Right ventricle myocardium superior (tissue), 1 donor: Measurements from ENCODE around the gene PNPLA7. TPM values are rescaled to one million over a fixed set of nuclear protein-coding genes. Genes with fewer than 3 reads are reported as not detected.
"Not testable (repeated sequence)": the region's sequence is repeated elsewhere in the genome, so short reads cannot be mapped to it uniquely, and the experiment has no call there.

Experiments
- ATAC-seq: fragments of 200-7000 bp; cut with Tn5 transposase; one replicate; pipeline ENCODE4 v1.9.1; 2020; ENCODE audit warnings: mild to moderate bottlenecking; ENCODE audit not compliant: poor library complexity
- DNase-seq: peaks from one replicate; pipeline ENCODE4 v3.0.0-alpha.2; 2020
- intact Hi-C: fragments of 100-400 bp; cut with DNase I; formaldehyde crosslinking; loops from one replicate; pipeline ENCODE4 v1.11.2; 2022
- total RNA-seq: library from RNA; stranded (reverse); fragmentation: NEBNext Ultra II Directional; extraction: Animal tissue kit (Norgen Biotek cat#: 25700); gene quantifications from one replicate; pipeline ENCODE4 v1.2.1, GENCODE V29; 2021
- donor health status: DM: no; HTN: yes; CAD: no; lungs with severe emphysema.

Gene PNPLA7
- total RNA-seq, 1 donor from 2014 or later, result 12.2 TPM

DNA sequence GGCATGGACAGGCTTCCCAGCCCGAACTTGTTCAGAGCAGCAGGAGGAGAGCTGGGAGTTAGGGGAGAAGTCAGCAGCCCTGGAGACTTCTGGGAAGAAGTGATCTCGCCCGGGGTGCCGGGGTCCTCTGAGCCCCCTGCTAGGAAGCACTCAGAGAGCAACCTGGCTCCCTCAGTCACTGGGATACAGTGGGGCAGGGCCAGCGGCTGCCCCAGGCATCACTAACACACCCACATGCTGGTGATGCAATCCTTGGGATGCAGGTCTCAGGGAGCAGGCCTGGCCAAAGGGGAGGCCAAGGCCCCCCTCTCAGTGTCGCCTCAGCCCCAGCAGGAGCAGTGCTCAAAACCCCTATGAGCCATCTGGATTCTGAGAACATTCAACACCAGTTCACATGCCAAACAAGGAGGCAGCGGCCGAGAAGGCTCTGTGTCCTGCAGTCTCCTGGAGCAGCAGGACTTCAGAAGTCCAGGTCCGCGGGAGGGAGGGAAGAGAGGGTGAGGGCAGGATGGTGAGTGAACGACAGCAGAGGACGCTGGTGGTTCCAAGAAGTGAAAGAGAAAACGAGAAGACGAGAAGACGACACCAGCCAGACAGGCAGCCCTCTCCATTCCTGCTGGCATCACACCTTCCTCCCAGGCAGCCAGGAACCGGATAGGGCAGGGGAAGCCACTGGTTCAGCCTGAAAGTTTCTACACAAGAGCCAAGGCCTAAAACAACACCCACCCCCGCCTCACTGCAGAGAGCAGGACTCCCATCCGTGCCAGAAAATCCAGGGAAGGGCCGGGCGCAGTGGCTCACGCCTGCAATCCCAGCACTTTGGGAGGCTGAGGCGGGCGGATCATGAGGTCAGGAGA, 2.3 kb downstream of the PNPLA7 start:
- DNase-seq, result no peak
- ATAC-seq, result no peak

GRCh38 chr9:137545123-137545522, 5.1 kb downstream of the PNPLA7 start:
- DNase-seq (no peak), ATAC-seq (no peak)
- intact Hi-C loops, result no loop called here

More for the DNA sequence above, 2.3 kb downstream of the PNPLA7 start:
- intact Hi-C loops, result no loop called here

GRCh38 chr9:137544176-137544760, 5.9 kb downstream of the PNPLA7 start:
- intact Hi-C loops, result no loop called here
- ATAC-seq (peak; percentile 15), DNase-seq (no peak)

DNA sequence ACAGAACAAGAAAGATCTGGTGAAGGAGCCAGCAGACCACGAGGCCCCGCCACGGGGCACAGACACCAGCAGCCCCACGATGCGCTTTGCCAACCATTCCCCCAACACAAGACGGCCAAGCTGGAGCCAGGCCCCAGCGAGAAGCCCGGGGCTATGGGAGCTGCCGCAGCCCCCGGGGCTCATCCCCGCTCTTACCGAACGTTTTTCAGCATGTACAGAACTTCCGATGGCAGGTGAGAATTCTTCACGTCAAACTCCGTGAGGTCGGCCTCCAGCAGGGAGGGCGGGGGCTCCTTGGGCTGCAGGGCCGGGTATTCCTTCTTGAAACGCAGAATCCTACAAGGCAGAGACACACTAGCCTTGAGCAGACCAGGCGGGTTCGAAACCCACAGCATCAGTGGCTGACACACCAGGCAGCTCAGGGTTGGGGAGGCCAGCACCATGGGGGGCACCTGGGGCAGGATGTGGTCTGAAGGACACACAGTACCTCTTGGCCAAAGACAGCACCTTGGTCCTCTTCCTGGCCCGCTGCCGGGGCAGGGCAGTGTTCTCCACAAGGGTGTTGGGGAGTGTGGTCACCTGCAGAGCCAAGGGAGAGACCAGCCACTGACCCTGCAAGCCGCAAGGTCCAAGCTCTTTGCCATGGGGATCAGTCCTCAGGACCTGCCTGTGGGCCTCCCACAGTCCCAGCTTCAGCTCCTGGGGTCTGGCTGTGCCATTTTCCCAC, 6.8 kb downstream of the PNPLA7 start:
- DNase-seq (no peak), ATAC-seq (no peak)
- intact Hi-C loops, result no loop called here

DNA sequence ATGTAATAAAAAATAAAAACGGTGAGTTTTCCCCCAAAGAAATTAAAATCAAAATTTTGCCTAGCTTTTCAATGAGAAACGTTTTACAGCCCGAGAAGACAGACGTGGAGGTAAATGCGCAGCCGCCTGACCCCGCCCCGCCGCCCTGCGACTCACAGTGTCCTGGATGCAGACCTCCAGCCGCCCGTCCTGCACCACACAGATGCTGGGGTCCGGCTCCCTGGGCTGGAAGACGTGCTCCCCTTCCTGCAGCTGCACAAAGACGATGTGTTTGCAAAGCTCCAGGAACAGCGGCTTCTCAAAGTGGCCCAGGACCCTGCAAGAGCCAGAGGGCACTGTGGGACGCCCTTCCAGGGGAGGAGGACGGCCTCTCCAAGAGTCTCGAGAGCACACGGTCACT, 7.7 kb downstream of the PNPLA7 start:
- intact Hi-C loops, result no loop called here

DNA sequence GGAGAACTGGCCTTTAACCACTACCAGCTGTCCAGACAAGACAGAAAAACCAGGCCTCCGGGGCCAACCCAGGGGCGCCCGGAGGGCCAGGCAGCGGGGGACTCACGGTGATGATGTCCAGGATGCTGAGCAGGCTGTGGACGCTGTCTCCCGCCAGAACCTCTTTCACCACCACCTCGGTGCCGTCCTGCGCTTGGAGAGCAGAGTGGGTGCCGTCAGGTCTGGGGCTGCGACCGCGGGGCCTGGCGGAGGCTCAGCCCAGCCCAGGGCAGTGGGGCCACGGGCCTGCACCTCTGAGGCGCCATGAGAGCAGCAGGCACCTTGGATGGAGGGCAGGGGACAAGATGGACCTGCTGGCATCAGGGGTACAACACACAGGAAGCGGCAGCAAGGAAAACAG, 9.7 kb downstream of the PNPLA7 start:
- DNase-seq (no peak), ATAC-seq (no peak)
- intact Hi-C loops, result no loop called here

More for the DNA sequence above, 7.7 kb downstream of the PNPLA7 start:
- DNase-seq, result no peak
- ATAC-seq, result no peak

DNA sequence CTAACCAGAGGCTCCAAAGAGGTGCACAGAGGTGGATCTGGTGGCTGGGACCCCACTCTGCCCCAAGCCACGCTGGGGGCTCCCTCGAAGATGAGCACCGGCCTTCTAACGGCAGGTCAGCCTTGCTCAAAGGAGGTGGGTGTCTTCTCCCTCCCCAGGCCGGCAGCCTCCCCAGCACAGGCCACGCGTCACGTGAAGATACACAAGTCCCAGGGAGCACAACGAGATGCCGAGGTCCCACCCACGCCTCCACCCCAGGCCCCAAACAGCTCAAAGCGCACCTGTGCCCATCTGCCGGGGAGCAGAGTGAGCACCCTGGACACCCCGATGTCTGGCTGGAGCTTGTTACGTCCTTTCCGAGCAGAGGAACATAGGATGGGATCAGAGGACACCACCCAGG, 12.1 kb downstream of the PNPLA7 start:
- ATAC-seq, result no peak
- intact Hi-C loops, result no loop called here
- DNase-seq, result no peak

- intact Hi-C loops, ATAC-seq, DNase-seq: not testable (repeated sequence)
Observed at GRCh38 chr9:137536594-137537131, 13.5 kb downstream of the PNPLA7 start.

DNA sequence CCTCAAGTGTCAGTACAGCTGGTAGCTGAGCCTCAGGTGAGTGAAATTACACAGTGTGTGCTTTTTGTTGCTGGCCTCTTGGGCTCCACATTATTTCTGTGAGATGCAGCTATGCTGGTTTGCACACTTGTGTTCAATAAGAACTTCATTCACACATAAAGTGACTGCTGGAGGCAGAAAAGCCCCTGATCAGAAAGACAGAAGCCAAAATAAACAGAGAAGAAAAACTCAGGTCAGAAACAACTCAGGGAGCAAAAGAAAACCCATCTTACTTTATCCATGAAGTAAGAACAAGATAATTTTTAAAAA, 15.1 kb downstream of the PNPLA7 start:
- DNase-seq (no peak), ATAC-seq (no peak)
- intact Hi-C loops, result no loop called here

- intact Hi-C loops, result no loop called here
- ATAC-seq (peak; percentile 82), DNase-seq (no peak)
Observed at GRCh38 chr9:137534256-137535119, 15.7 kb downstream of the PNPLA7 start.

DNA sequence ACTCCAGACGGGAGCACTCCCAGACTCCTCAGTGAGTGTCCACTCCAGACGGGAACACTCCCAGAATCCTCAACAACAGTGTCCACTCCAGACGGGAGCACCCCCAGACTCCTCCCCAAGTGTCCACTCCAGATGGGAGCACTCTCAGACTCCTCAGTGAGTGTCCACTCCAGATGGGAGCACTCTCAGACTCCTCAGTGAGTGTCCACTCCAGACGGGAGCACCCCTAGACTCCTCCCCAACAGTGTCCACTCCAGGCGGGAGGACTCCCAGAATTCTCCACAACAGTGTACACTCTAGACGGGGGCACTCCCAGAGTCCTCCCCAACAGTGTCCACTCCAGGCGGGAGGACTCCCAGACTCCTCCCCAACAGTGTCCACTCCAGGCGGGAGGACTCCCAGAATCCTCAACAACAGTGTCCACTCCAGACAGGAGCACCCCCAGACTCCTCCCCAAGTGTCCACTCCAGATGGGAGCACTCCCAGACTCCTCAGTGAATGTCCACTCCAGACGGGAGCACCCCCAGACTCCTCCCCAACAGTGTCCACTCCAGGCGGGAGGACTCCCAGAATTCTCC, 17.2 kb downstream of the PNPLA7 start:
- ATAC-seq, DNase-seq, intact Hi-C loops: not testable (repeated sequence)

DNA sequence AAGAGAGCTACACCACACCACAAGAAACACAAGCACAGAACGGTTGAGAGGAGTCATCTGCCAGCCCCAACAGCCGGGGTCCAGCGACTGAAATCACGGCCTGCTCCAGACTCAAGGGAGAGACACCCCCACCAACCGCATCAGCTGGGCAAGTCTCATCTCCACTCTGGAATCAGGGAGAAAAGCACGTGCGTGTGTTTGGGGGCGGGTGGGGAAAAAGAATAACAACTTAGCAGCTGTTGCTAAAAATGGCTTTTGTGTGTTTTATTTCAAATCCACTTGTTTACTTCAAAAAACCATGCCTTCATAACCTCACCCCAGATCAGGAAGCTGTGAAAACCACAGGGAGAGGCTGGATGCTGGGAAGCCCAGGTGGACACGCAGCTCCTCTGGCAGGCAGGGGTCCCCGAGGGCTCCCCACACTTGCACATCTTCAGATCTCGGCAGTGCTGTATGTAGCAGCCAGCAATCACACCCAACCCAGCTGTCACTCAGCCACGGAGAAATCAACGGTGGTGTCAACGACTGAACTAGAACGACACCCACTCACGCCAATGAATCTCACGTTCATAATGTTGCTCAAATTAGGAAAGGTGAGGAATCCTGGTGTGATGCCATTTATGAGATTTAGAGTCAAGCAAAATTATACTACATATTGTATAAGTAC, 19.0 kb downstream of the PNPLA7 start:
- DNase-seq (no peak), ATAC-seq (no peak)
- intact Hi-C loops, result no loop called here

GRCh38 chr9:137530331-137530730, 19.9 kb downstream of the PNPLA7 start:
- ATAC-seq (no peak), DNase-seq (no peak)
- intact Hi-C loops, result no loop called here

DNA sequence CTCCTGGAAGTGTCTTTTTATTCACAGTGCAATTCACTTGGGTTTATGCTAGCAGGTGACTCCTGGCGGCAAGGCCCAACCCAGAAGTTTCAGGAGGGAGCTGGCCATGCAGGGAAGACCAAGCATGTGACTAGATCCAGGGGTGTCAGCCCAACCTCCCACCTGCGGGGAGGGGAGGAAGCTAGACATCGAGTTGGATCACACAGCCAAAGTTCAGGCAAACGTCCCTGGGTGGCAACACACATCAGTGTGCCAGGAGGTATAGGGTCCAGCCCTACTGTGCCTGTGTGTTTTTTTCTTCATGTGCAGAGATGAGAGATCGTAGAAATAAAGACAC, 25.3 kb downstream of the PNPLA7 start:
- intact Hi-C loops, result loop anchor here (10.0 kb wide), 1 partner anchor 230 kb away; no protein-coding TSS in a partner anchor
- peak; percentile 15 for DNase-seq
- ATAC-seq, result no peak

DNA sequence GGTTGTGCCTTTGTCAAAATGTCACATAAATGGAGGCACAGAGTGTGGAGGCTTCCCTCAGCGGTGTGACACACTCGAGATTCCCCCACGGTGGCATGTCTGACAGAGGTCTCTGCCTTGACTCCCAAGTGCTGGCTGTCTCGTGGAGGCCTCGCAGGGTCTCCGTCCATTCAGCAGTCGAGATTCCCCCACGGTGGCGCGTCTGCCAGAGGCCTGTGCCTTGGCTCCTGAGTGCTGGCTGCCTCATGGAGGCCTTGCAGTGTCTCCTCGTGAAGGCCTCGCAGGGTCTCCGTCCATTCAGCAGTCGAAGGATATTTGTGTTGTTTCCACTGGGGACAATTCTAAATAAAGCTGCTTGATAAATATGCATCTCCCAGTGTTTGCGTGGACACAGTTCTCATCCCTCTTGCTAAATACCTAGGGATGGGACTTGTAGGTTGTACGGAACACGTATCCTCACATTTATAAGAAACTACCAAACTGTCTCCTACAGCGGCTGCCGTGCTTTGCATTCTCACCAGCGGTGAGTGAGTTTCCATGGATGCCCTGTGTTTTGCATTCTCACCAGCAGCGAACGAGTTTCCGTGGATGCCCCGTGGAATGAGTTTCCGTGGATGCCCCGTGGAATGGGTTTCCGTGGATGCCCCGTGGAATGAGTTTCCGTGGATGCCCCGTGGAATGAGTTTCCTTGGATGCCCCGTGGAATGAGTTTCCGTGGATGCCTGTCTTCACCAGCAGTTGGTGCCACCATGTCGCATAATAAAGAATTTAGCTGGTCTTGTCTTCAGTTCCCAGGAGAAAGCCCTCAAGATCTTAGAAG, 25.8 kb downstream of the PNPLA7 start:
- no peak for ATAC-seq
- intact Hi-C loops, result loop anchor here (10.0 kb wide), 1 partner anchor 230 kb away; no protein-coding TSS in a partner anchor
- peak; percentile 14 for DNase-seq

- DNase-seq (peak; percentile 24), ATAC-seq (no peak)
- intact Hi-C loops, result loop anchor here (10.0 kb wide), 1 partner anchor 228 kb away; no protein-coding TSS in a partner anchor
Observed at GRCh38 chr9:137522746-137523455, 27.3 kb downstream of the PNPLA7 start.
